Lower leg skin (tissue), 4 donors: ENCODE results near the gene LIX1. TPM values are rescaled to one million over a fixed set of nuclear protein-coding genes. Genes with fewer than 3 reads are reported as not detected.

ENCODE experiments used
- DNase-seq, 2 donors: peaks; one replicate each; pipeline ENCODE4 v3.0.0-alpha.2; 2019; ENCODE audit warnings: low spot score in 2 of 2
- H3K4me3 ChIP-seq: fragments of 200-600 bp; sonication (generic); 2 replicates; pipeline ENCODE4 v1.5.1; 2017; ENCODE audit warnings: mild to moderate bottlenecking, low read depth; ENCODE audit not compliant: poor library complexity, severe bottlenecking
- CTCF ChIP-seq, 3 donors: fragments of 450-650 bp; IDR thresholded peaks; one replicate each; pipeline ENCODE4 v1.5.1; 2016; ENCODE audit warnings: antibody characterized with exemption in 3 of 3, mild to moderate bottlenecking in 3 of 3, moderate library complexity in 2 of 3
- POLR2A ChIP-seq, 2 donors: fragments of 450-650 bp; IDR thresholded peaks; one replicate each; pipeline ENCODE4 v1.6.1; 2016 to 2017; ENCODE audit warnings: antibody characterized with exemption in 2 of 2, mild to moderate bottlenecking in 1 of 2, moderate library complexity in 1 of 2
- WGBS, 2 donors: methylation state at CpG; one replicate each; pipeline ENCODE4 v1.1.5; 2018; 5-methylcytosine and 5-hydroxymethylcytosine counted together
- intact Hi-C: fragments of 100-400 bp; cut with DNase I; formaldehyde crosslinking; loops from one replicate; pipeline ENCODE4 v1.15.0; 2023; ENCODE audit warnings: low total_unique reads
- total RNA-seq, 4 donors: library from RNA; depleted of rRNA; stranded (reverse); fragments of >200 nt; gene quantifications; one replicate each; pipeline ENCODE4 v1.1.0, GENCODE V29; 2016

LIX1 gene
- total RNA-seq, 4 donors from 2014 or later = 0.19 TPM; not detected in 3

- WGBS, 2 donors = 56 to 63% methylated on average over 5 of the region's 5 CpGs
- no peak for DNase-seq
- H3K4me3 ChIP-seq = no peak overlapping the region
- intact Hi-C loops = no loop called here
- TF ChIP-seq POLR2A (IDR thresholded peaks at IDR 0.05) (no peak), CTCF (IDR thresholded peaks at IDR 0.05) (no peak)
These were observed 43.5 kb downstream of the LIX1 start for GRCh38 chr5:97098922-97099321.

- intact Hi-C loops = no loop called here
- no peak overlapping the region for H3K4me3 ChIP-seq
- 87 to 89% methylated on average over 9 of the region's 9 CpGs for WGBS, 2 donors
- TF ChIP-seq CTCF (IDR thresholded peaks at IDR 0.05) (no peak), POLR2A (IDR thresholded peaks at IDR 0.05) (no peak)
- no peak for DNase-seq
These were observed 44.8 kb downstream of the LIX1 start for GRCh38 chr5:97097326-97098230.

- H3K4me3 ChIP-seq = no peak overlapping the region
- TF ChIP-seq POLR2A (IDR thresholded peaks at IDR 0.05) (no peak), CTCF (IDR thresholded peaks at IDR 0.05) (no peak)
- intact Hi-C loops = no loop called here
- DNase-seq = no peak
These were observed 45.6 kb downstream of the LIX1 start for GRCh38 chr5:97096846-97097245.

GRCh38 chr5:97096191-97096590 is 46.2 kb downstream of the LIX1 start:
- WGBS, 2 donors = 35 to 38% methylated on average over 5 of the region's 5 CpGs
- H3K4me3 ChIP-seq = no peak overlapping the region
- TF ChIP-seq POLR2A (IDR thresholded peaks at IDR 0.05) (no peak), CTCF (IDR thresholded peaks at IDR 0.05) (no peak)

GRCh38 chr5:97095318-97095732 is 47.1 kb downstream of the LIX1 start:
- intact Hi-C loops = no loop called here
- WGBS, 2 donors = 81 to 91% methylated on average over 1 of the region's 1 CpG
- DNase-seq = no peak
- TF ChIP-seq POLR2A (IDR thresholded peaks at IDR 0.05) (no peak), CTCF (IDR thresholded peaks at IDR 0.05) (no peak)
- H3K4me3 ChIP-seq = no peak overlapping the region

More at GRCh38 chr5:97096191-97096590, 46.2 kb downstream of the LIX1 start:
- no peak for DNase-seq
- intact Hi-C loops = no loop called here
